Type B pancreatic cell (in vitro differentiated cells): ENCODE data around the gene PXMP4. TPM values are rescaled to one million over a fixed set of nuclear protein-coding genes. Genes with fewer than 3 reads are reported as not detected.
A peak's percentile ranks its signal among the peaks of the same experiment; 100 is the strongest.
"Not testable (repeated sequence)": the region's sequence is repeated elsewhere in the genome, so short reads cannot be mapped to it uniquely, and the experiment has no call there.

Experiments used
- DNase-seq: peaks from one replicate; pipeline ENCODE4 v3.0.0; 2021; ENCODE audit warnings: mixed read lengths; ENCODE audit not compliant: unreplicated experiment; ENCODE audit errors: extremely low spot score
- H3K27ac Mint-ChIP-seq: 2 replicates; pipeline ENCODE4 v1.8.0; 2021; ENCODE audit warnings: mild to moderate bottlenecking, mixed read lengths
- H3K27me3 Mint-ChIP-seq: 2 replicates; pipeline ENCODE4 v1.8.0; 2021; ENCODE audit warnings: mixed read lengths
- H3K36me3 Mint-ChIP-seq: 2 replicates; pipeline ENCODE4 v1.8.0; 2021; ENCODE audit warnings: mixed read lengths
- H3K4me1 Mint-ChIP-seq: one replicate; pipeline ENCODE4 v1.8.0; 2021; ENCODE audit warnings: mixed read lengths; ENCODE audit not compliant: unreplicated experiment
- H3K4me3 Mint-ChIP-seq: 2 replicates; pipeline ENCODE4 v1.8.0; 2021; ENCODE audit warnings: mild to moderate bottlenecking, mixed read lengths
- H3K9me3 Mint-ChIP-seq: 2 replicates; pipeline ENCODE4 v1.8.0; 2021; ENCODE audit warnings: mixed read lengths
- total RNA-seq: library from RNA; stranded (reverse); gene quantifications from 2 replicates; pipeline ENCODE4 v1.2.1, GENCODE V29; 2021; ENCODE audit warnings: low replicate concordance
- TF ChIP-seq, protein P1 (sequence below): fragments of 200-600 bp; sonication (generic); conservative IDR thresholded peaks from 2 replicates; pipeline ENCODE4 v1.5.0; 2021; ENCODE audit warnings: antibody characterized with exemption, mild to moderate bottlenecking

PXMP4 gene
- total RNA-seq, 1 donor from 2014 or later, result 10.3 TPM

DNA sequence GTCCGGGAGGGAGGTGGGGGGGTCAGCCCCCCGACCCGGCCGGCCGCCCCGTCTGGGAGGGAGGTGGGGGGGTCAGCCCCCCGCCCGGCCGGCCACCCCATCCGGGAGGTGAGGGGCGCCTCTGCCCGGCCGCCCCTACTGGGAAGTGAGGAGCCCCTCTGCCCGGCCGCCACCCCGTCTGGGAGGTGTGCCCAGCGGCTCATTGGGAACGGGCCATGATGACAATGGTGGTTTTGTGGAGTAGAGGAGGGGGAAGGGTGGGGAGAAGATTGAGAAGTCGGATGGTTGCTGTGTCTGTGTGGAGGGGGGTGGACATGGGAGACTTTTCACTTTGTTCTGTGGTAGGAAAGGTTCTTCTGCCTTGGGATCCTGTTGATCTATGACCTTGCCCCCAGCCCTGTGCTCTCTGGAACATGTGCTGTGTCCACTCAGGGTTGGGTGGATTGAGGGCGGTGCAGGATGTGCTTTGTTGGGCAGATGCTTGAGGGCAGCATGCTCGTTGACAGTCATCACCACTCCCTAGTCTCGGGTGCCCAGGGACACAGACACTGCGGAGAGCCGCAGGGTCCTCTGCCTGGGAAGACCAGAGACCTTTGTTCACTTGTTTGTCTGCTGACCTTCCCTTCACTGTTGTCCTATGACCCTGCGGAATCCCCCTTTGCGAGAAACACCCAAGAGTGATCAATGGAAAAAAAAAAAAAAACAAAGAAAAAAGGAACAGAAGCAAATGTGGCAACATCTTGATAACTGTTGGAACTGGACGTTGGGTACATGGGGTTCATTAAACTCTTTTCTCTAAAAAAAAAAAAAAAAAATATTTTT, 18.3 kb downstream of the PXMP4 start:
- H3K27me3 Mint-ChIP-seq, result no peaks in the 10 kb centered on the region
- no peaks in the 10 kb centered on the region for H3K36me3 Mint-ChIP-seq
- TF ChIP-seq, protein P1, sequence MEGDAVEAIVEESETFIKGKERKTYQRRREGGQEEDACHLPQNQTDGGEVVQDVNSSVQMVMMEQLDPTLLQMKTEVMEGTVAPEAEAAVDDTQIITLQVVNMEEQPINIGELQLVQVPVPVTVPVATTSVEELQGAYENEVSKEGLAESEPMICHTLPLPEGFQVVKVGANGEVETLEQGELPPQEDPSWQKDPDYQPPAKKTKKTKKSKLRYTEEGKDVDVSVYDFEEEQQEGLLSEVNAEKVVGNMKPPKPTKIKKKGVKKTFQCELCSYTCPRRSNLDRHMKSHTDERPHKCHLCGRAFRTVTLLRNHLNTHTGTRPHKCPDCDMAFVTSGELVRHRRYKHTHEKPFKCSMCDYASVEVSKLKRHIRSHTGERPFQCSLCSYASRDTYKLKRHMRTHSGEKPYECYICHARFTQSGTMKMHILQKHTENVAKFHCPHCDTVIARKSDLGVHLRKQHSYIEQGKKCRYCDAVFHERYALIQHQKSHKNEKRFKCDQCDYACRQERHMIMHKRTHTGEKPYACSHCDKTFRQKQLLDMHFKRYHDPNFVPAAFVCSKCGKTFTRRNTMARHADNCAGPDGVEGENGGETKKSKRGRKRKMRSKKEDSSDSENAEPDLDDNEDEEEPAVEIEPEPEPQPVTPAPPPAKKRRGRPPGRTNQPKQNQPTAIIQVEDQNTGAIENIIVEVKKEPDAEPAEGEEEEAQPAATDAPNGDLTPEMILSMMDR, result no peak
- H3K4me3 Mint-ChIP-seq, result no peak overlapping the region
- no peak overlapping the region for H3K27ac Mint-ChIP-seq
- peaks cover 4% of the 10 kb centered on the region for H3K4me1 Mint-ChIP-seq
- DNase-seq, result no peak
- H3K9me3 Mint-ChIP-seq, result no peaks in the 10 kb centered on the region

DNA sequence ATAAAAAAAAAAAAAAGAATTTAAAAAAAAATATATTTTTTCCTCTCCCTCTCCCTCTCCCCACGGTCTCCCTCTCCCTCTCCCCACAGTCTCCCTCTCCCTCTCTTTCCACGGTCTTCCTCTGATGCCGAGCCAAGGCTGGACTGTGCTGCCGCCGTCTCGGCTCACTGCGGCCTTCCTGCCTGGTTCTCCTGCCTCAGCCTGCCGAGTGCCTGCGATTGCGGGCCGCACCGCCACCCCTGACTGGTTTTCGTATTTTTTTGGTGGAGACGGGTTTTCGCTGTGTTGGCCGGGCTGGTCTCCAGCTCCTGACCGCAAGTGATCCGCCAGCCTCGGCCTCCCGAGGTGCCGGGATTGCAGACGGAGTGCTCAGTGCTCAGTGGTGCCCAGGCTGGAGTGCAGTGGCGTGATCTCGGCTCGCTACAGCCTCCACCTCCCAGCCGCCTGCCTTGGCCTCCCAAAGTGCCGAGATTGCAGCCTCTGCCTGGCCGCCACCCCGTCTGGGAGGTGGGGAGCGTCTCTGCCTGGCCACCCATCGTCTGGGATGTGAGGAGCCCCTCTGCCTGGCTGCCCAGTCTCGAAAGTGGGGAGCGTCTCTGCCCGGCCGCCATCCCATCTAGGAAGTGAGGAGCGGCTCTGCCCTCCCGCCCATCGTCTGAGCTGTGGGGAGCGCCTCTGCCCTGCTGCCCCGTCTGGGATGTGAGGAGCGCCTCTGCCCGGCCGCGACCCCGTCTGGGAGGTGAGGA, 19.2 kb downstream of the PXMP4 start:
- H3K27me3 Mint-ChIP-seq, H3K4me3 Mint-ChIP-seq, H3K9me3 Mint-ChIP-seq, DNase-seq, H3K36me3 Mint-ChIP-seq, H3K27ac Mint-ChIP-seq, H3K4me1 Mint-ChIP-seq: not testable (repeated sequence)

DNA sequence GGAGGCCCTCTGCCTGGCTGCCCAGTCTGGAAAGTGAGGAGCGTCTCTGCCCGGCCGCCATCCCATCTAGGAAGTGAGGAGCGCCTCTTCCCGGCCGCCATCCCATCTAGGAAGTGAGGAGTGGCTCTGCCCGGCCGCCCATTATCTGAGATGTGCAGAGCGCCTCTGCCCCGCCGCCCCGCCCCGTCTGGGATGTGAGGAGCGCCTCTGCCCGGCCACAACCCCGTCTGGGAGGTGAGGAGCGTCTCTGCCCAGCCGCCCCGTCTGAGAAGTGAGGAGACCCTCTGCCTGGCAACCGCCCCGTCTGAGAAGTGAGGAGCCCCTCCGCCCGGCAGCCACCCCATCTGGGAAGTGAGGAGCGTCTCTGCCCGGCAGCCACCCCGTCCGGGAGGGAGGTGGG, 21.1 kb downstream of the PXMP4 start:
- H3K9me3 Mint-ChIP-seq, H3K27ac Mint-ChIP-seq, DNase-seq, H3K27me3 Mint-ChIP-seq, H3K36me3 Mint-ChIP-seq, H3K4me3 Mint-ChIP-seq: not testable (repeated sequence)
- peaks cover 12% of the 10 kb centered on the region for H3K4me1 Mint-ChIP-seq

DNA sequence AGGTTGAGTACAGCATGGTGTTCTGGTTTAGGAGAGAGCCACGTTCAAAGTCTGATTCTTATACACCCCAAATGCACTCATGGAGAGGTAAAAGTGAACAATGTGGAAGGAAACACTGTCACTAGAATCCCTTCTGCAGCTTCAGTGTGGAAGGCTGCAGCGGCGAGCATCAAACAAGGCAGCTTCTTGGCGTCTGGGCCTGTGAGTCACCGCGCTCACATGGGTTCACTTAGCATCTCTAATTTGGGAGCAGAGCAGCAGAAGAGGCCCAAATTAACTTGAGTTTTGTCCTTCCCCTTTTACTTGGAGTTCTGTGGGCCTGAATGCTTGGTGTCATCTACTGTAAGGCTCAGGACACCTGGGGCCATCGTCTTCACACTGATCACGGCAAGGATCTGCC, 23.0 kb downstream of the PXMP4 start:
- no peak for DNase-seq
- Mint-ChIP-seq H3K27me3 (no peaks in the 10 kb centered on the region), H3K4me3 (no peak overlapping the region), H3K9me3 (no peaks in the 10 kb centered on the region), H3K36me3 (no peaks in the 10 kb centered on the region), H3K27ac (peak overlapping the region; percentile 22), H3K4me1 (peaks cover 12% of the 10 kb centered on the region)
- TF ChIP-seq, protein P1, result no peak

GRCh38 chr20:33696448-33696847, 23.7 kb downstream of the PXMP4 start:
- Mint-ChIP-seq H3K27me3 (no peaks in the 10 kb centered on the region), H3K36me3 (no peaks in the 10 kb centered on the region), H3K4me1 (peaks cover 12% of the 10 kb centered on the region), H3K9me3 (no peaks in the 10 kb centered on the region), H3K27ac (no peak overlapping the region), H3K4me3 (no peak overlapping the region)
- TF ChIP-seq, protein P1, result no peak
- DNase-seq, result no peak

GRCh38 chr20:33694639-33695012, 25.5 kb downstream of the PXMP4 start:
- no peaks in the 10 kb centered on the region for H3K27me3 Mint-ChIP-seq
- H3K36me3 Mint-ChIP-seq, result no peaks in the 10 kb centered on the region
- H3K9me3 Mint-ChIP-seq, result no peaks in the 10 kb centered on the region
- no peak overlapping the region for H3K4me3 Mint-ChIP-seq
- H3K27ac Mint-ChIP-seq, result peak overlapping the region; percentile 68
- TF ChIP-seq, protein P1, result no peak
- DNase-seq, result no peak
- peaks cover 18% of the 10 kb centered on the region for H3K4me1 Mint-ChIP-seq
